Adipose tissue (tissue), 3 donors: ENCODE results near the gene VGLL4. TPM values are rescaled to one million over a fixed set of nuclear protein-coding genes. Genes with fewer than 3 reads are reported as not detected.
A peak's percentile ranks its signal among the peaks of the same experiment; 100 is the strongest.
"Not testable (repeated sequence)": the region's sequence is repeated elsewhere in the genome, so short reads cannot be mapped to it uniquely, and the experiment has no call there.

Experiments used
- H3K27ac ChIP-seq: one replicate; pipeline ENCODE4 v1.5.1; 2013; ENCODE audit warnings: low read depth, low read length
- WGBS, 3 donors: extraction: QIAGEN DNeasy Blood & Tissue Kit; methylation state at CpG; one replicate each; pipeline ENCODE4 v1.1.7; 2013; 5-methylcytosine and 5-hydroxymethylcytosine counted together
- polyA plus RNA-seq, 3 donors: library from polyadenylated mRNA; stranded (reverse); fragments of 200-250 nt; gene quantifications; one replicate each; pipeline ENCODE4 v1.2.3, GENCODE V29; 2013
- donor health status: healthy with polysubstance abuse.
- donor health status: Bipolar disorder and iron deficiency.
- donor health status: healthy.

The VGLL4 gene
- polyA plus RNA-seq, 3 donors = 19.7 to 43.3 (median 25.4) TPM

- 70 to 83% (median 72%) methylated on average over 2 of the region's 2 CpGs for WGBS, 3 donors
- no peak overlapping the region for H3K27ac ChIP-seq
These were observed 63.1 kb downstream of the VGLL4 start for GRCh38 chr3:11580645-11581044.

- H3K27ac ChIP-seq = no peak overlapping the region
- WGBS, 3 donors = 87 to 97% (median 95%) methylated on average over 8 of the region's 8 CpGs
These were observed 65.5 kb downstream of the VGLL4 start for GRCh38 chr3:11578169-11578568.

- 48 to 79% (median 65%) methylated on average over 9 of the region's 9 CpGs for WGBS, 3 donors
- H3K27ac ChIP-seq = no peak overlapping the region
These were observed 67.3 kb downstream of the VGLL4 start for GRCh38 chr3:11576453-11576852.

GRCh38 chr3:11575677-11576076 lies 68.0 kb downstream of the VGLL4 start:
- WGBS, 3 donors = 82 to 91% (median 87%) methylated on average over 10 of the region's 10 CpGs
- no peak overlapping the region for H3K27ac ChIP-seq

GRCh38 chr3:11574981-11575669 lies 68.6 kb downstream of the VGLL4 start:
- 90 to 92% (median 92%) methylated on average over 20 of the region's 20 CpGs for WGBS, 3 donors
- H3K27ac ChIP-seq = no peak overlapping the region

- WGBS, 3 donors = 94 to 97% (median 97%) methylated on average over 11 of the region's 11 CpGs
- H3K27ac ChIP-seq = not testable (repeated sequence)
These were observed 71.1 kb downstream of the VGLL4 start for GRCh38 chr3:11572660-11573059.

- WGBS, 3 donors = 64 to 86% (median 67%) methylated on average over 20 of the region's 20 CpGs
- no peak overlapping the region for H3K27ac ChIP-seq
These were observed 72.8 kb downstream of the VGLL4 start for GRCh38 chr3:11570789-11571495.

GRCh38 chr3:11570251-11570650 lies 73.5 kb downstream of the VGLL4 start:
- 51 to 81% (median 65%) methylated on average over 13 of the region's 13 CpGs for WGBS, 3 donors

GRCh38 chr3:11569156-11569741 lies 74.5 kb downstream of the VGLL4 start:
- 86 to 88% (median 87%) methylated on average over 13 of the region's 13 CpGs for WGBS, 3 donors
- peak overlapping the region; percentile 82 for H3K27ac ChIP-seq

More at GRCh38 chr3:11570251-11570650, 73.5 kb downstream of the VGLL4 start:
- H3K27ac ChIP-seq = peak overlapping the region; percentile 51

- WGBS, 3 donors = 49 to 70% (median 57%) methylated on average over 29 of the region's 29 CpGs
- H3K27ac ChIP-seq = peak overlapping the region; percentile 82
These were observed 75.1 kb downstream of the VGLL4 start for GRCh38 chr3:11568503-11569155.

GRCh38 chr3:11567516-11568467 lies 75.9 kb downstream of the VGLL4 start:
- H3K27ac ChIP-seq = peak overlapping the region; percentile 79
- 83 to 90% (median 87%) methylated on average over 25 to 27 of the region's 27 CpGs for WGBS, 3 donors

GRCh38 chr3:11566916-11567315 lies 76.8 kb downstream of the VGLL4 start:
- H3K27ac ChIP-seq = no peak overlapping the region
- 90 to 92% (median 92%) methylated on average over 17 of the region's 17 CpGs for WGBS, 3 donors

GRCh38 chr3:11566478-11566877 lies 77.2 kb downstream of the VGLL4 start:
- WGBS, 3 donors = 95 to 97% (median 96%) methylated on average over 20 of the region's 20 CpGs

GRCh38 chr3:11565932-11566331 lies 77.8 kb downstream of the VGLL4 start:
- 94 to 97% (median 97%) methylated on average over 9 of the region's 9 CpGs for WGBS, 3 donors
- no peak overlapping the region for H3K27ac ChIP-seq

More at GRCh38 chr3:11566478-11566877, 77.2 kb downstream of the VGLL4 start:
- no peak overlapping the region for H3K27ac ChIP-seq

- H3K27ac ChIP-seq = no peak overlapping the region
- WGBS, 3 donors = 93 to 96% (median 96%) methylated on average over 12 of the region's 12 CpGs
These were observed 78.2 kb downstream of the VGLL4 start for GRCh38 chr3:11565492-11565891.

- H3K27ac ChIP-seq = no peak overlapping the region
- 84 to 94% (median 93%) methylated on average over 16 of the region's 16 CpGs for WGBS, 3 donors
These were observed 78.6 kb downstream of the VGLL4 start for GRCh38 chr3:11565072-11565471.

- H3K27ac ChIP-seq = no peak overlapping the region
These were observed 79.1 kb downstream of the VGLL4 start for GRCh38 chr3:11564577-11565001.

GRCh38 chr3:11563865-11564185 lies 79.9 kb downstream of the VGLL4 start:
- no peak overlapping the region for H3K27ac ChIP-seq
- 84 to 94% (median 86%) methylated on average over 7 of the region's 7 CpGs for WGBS, 3 donors

More at GRCh38 chr3:11564577-11565001, 79.1 kb downstream of the VGLL4 start:
- 92 to 94% (median 92%) methylated on average over 19 of the region's 19 CpGs for WGBS, 3 donors
